A549 (cell line): Measurements from ENCODE around the gene MSI2.

Source experiments
- HDAC2 ChIP-seq: fragments of 200-600 bp; sonication (generic); IDR thresholded peaks from 2 replicates; pipeline ENCODE4 v1.6.1; 2016
- JUNB ChIP-seq: fragments of >200 bp; sonication (Bioruptor Twin); formaldehyde crosslinking; IDR thresholded peaks from 2 replicates; pipeline ENCODE4 v1.6.1; 2016
- RFX5 ChIP-seq: fragments of 450-650 bp; IDR thresholded peaks from 2 replicates; pipeline ENCODE4 v1.7.1; 2014; ENCODE audit warnings: antibody characterized with exemption, mild to moderate bottlenecking, moderate library complexity

GRCh38 chr17:57562184-57562698, 305.9 kb downstream of the MSI2 start:
- TF ChIP-seq RFX5 (no peak), JUNB (no peak), HDAC2 (no peak)
